IPS-NIHi7 (cell line): ENCODE data around the gene PLEKHH2.
"Not testable (repeated sequence)": the region's sequence is repeated elsewhere in the genome, so short reads cannot be mapped to it uniquely, and the experiment has no call there.

Experiments used
- DNase-seq: peaks from one replicate; pipeline ENCODE4 v3.0.0; 2012; ENCODE audit warnings: mixed read lengths; ENCODE audit errors: extremely low spot score

PLEKHH2 gene

GRCh38 chr2:43637030-43637803 is at the start of gene PLEKHH2:
TSS of gene PLEKHH2 (plus strand) at chr2:43637260. CDS start at chr2:43644674, 7,414 bp downstream.
- DNase-seq = peak; percentile 99

- DNase-seq = no peak
These were observed 44.6 kb upstream of the PLEKHH2 start for GRCh38 chr2:43592443-43592842.

GRCh38 chr2:43593254-43593653 is 43.8 kb upstream of the PLEKHH2 start:
- DNase-seq = no peak

- no peak for DNase-seq
These were observed 42.2 kb upstream of the PLEKHH2 start for GRCh38 chr2:43594875-43595274.

- peak; percentile 98 for DNase-seq
These were observed 41.3 kb upstream of the PLEKHH2 start, which contains the start of gene THADA for GRCh38 chr2:43595603-43596412. TSS of gene THADA (minus strand) at chr2:43596038. CDS start at chr2:43592392, 3,646 bp downstream.

GRCh38 chr2:43600596-43600995 is 36.5 kb upstream of the PLEKHH2 start:
- DNase-seq = not testable (repeated sequence)

GRCh38 chr2:43604674-43605073 is 32.4 kb upstream of the PLEKHH2 start:
- DNase-seq = no peak

GRCh38 chr2:43605079-43605655 is 31.9 kb upstream of the PLEKHH2 start:
- DNase-seq = peak; percentile 57

GRCh38 chr2:43605851-43606250 is 31.2 kb upstream of the PLEKHH2 start:
- DNase-seq = no peak

- peak; percentile 65 for DNase-seq
These were observed 27.7 kb upstream of the PLEKHH2 start for GRCh38 chr2:43609290-43609918.

GRCh38 chr2:43610361-43610760 is 26.7 kb upstream of the PLEKHH2 start:
- DNase-seq = no peak

GRCh38 chr2:43611987-43612894 is 24.8 kb upstream of the PLEKHH2 start:
- DNase-seq = peak; percentile 62

GRCh38 chr2:43612944-43613343 is 24.1 kb upstream of the PLEKHH2 start:
- DNase-seq = no peak

- no peak for DNase-seq
These were observed 19.9 kb upstream of the PLEKHH2 start for GRCh38 chr2:43616967-43617680.

GRCh38 chr2:43619511-43619910 is 17.5 kb upstream of the PLEKHH2 start:
- DNase-seq = no peak

GRCh38 chr2:43622931-43623451 is 14.1 kb upstream of the PLEKHH2 start:
- DNase-seq = no peak

GRCh38 chr2:43631618-43632317 is 5.3 kb upstream of the PLEKHH2 start:
- DNase-seq = no peak

GRCh38 chr2:43634604-43635306 is 2.3 kb upstream of the PLEKHH2 start:
- no peak for DNase-seq

GRCh38 chr2:43636153-43636552 is 907 bp upstream of the PLEKHH2 start:
- DNase-seq = not testable (repeated sequence)
